K562 (cell line): Measurements from ENCODE around the gene ATG7. TPM values are rescaled to one million over a fixed set of nuclear protein-coding genes. Genes with fewer than 3 reads are reported as not detected.
A peak's percentile ranks its signal among the peaks of the same experiment; 100 is the strongest.

ENCODE experiments used
- ADNP ChIP-seq: fragments of 200-800 bp; sonication (Bioruptor generic); IDR thresholded peaks from 2 replicates; pipeline ENCODE4 v1.6.1; 2016; ENCODE audit warnings: missing genetic modification characterization, missing compliant biosample characterization
- BHLHE40 ChIP-seq: IDR thresholded peaks from 2 replicates; pipeline ENCODE4 v1.6.1; 2011; ENCODE audit warnings: low read length, improper control_type of control experiment
- CEBPZ ChIP-seq: fragments of 150-350 bp; IDR thresholded peaks from 2 replicates; pipeline ENCODE4 v1.6.1; 2014; ENCODE audit warnings: low read depth, mild to moderate bottlenecking, low read length, borderline replicate concordance
- HBP1 ChIP-seq: fragments of 450-650 bp; formaldehyde crosslinking; IDR thresholded peaks from 2 replicates; pipeline ENCODE4 v1.4.0; 2022; ENCODE audit warnings: missing genetic modification characterization
- MED1 ChIP-seq: sonication (generic); formaldehyde crosslinking; IDR thresholded peaks from 2 replicates; pipeline ENCODE4 v1.8.1; 2023; ENCODE audit warnings: missing genetic modification reagents, borderline replicate concordance
- NCOA4 ChIP-seq: fragments of 450-650 bp; IDR thresholded peaks from 2 replicates; pipeline ENCODE4 v1.6.1; 2018; ENCODE audit warnings: mild to moderate bottlenecking; ENCODE audit not compliant: partially characterized antibody
- POLR2A ChIP-seq: fragments of 450-650 bp; conservative IDR thresholded peaks from 2 replicates; pipeline ENCODE4 v1.6.1; 2016
- SMARCE1 ChIP-seq: fragments of 450-650 bp; IDR thresholded peaks from 2 replicates; pipeline ENCODE4 v1.7.1; 2016; ENCODE audit warnings: mild to moderate bottlenecking
- SNRNP70 ChIP-seq: fragments of 200-400 bp; formaldehyde crosslinking; optimal IDR thresholded peaks from 2 replicates; pipeline ENCODE3; 2017; ENCODE audit warnings: low read depth, low read length
- TCF15 ChIP-seq: fragments of 250-450 bp; sonication (Bioruptor Pico); IDR thresholded peaks from 2 replicates; pipeline ENCODE4 v1.8.0; 2022; ENCODE audit warnings: moderate library complexity, mild to moderate bottlenecking, inconsistent platforms
- TCF7L2 ChIP-seq: fragments of 150-350 bp; IDR thresholded peaks from 2 replicates; pipeline ENCODE4 v1.6.1; 2016; ENCODE audit warnings: low read depth, mild to moderate bottlenecking, low read length, moderate library complexity
- ZBED1 ChIP-seq: IDR thresholded peaks from 2 replicates; pipeline ENCODE4 v1.6.1; 2014
- ZBTB49 ChIP-seq: sonication (generic); formaldehyde crosslinking; IDR thresholded peaks from 2 replicates; pipeline ENCODE4 v1.8.0; 2022; ENCODE audit warnings: missing genetic modification reagents, mild to moderate bottlenecking, borderline replicate concordance
- ZNF12 ChIP-seq: sonication (generic); formaldehyde crosslinking; IDR thresholded peaks from 2 replicates; pipeline ENCODE4 v1.4.0; 2020; ENCODE audit warnings: mild to moderate bottlenecking, missing genetic modification reagents
- ZNF316 ChIP-seq: fragments of 450-650 bp; IDR thresholded peaks from 2 replicates; pipeline ENCODE4 v1.6.1; 2016
- ZNF609 ChIP-seq: sonication (generic); formaldehyde crosslinking; IDR thresholded peaks from 2 replicates; pipeline ENCODE4 v1.8.1; 2023; ENCODE audit warnings: missing genetic modification reagents, mild to moderate bottlenecking, borderline replicate concordance
- polyA plus RNA-seq, 8 experiments: library from polyadenylated mRNA; depleted of rRNA in 4 of 8; stranded (reverse) in 5 of 8; unstranded in 3 of 8; fragments of >200 nt; fragmentation: Nextera tagmentation in 2 of 8; fragmentation: Illumina TruSeq in 1 of 8; extraction: Ambion mirVana in 2 of 8; extraction: Trizol in 1 of 8; gene quantifications; 2 replicates each; pipeline versions ENCODE4 v1.2.1 to v1.2.3, GENCODE V29; 2011 to 2014; ENCODE audit warnings: inconsistent platforms in 1 of 8, missing spikeins in 1 of 8
- total RNA-seq, 7 experiments: library from RNA; depleted of rRNA in 6 of 7; stranded (reverse); fragments of >200 nt in 6 of 7; fragmentation: Illumina TruSeq in 2 of 7; extraction: Trizol in 2 of 7; gene quantifications; 2 replicates each; pipeline versions ENCODE4 v1.2.1 to v1.2.3, GENCODE V29; 2011 to 2021; ENCODE audit warnings: low replicate concordance in 1 of 7

ATG7 gene
- total and polyA plus RNA-seq, 9 of the 15 experiments (the other 6 are each of a cell fraction or from before 2014, with no cell fraction given), result 18.3 to 45.3 (median 33.6) TPM

GRCh38 chr3:11288786-11289637 is 16.8 kb downstream of the ATG7 start (continued):
- TF ChIP-seq TCF15, result no peak
- peak; percentile 35; the same call in 1 of the 2 replicates for TF ChIP-seq POLR2A
- no peak for TF ChIP-seq ZBTB49 (CRISPR knock-in tag)
- no peak for TF ChIP-seq BHLHE40
- TF ChIP-seq SMARCE1, result peak; percentile 96
- TF ChIP-seq ZNF609 (CRISPR knock-in tag), result no peak
- no peak for TF ChIP-seq TCF7L2
- no peak for TF ChIP-seq ZNF316
- TF ChIP-seq NCOA4, result no peak
- TF ChIP-seq ZBED1, result no peak
- no peak for TF ChIP-seq MED1
- TF ChIP-seq CEBPZ, result no peak
- no peak for TF ChIP-seq ADNP (tag)
- TF ChIP-seq SNRNP70, result no peak
- no peak for TF ChIP-seq ZNF12 (CRISPR knock-in tag)
- TF ChIP-seq HBP1 (CRISPR knock-in tag), result no peak
